Measurements from ENCODE around the gene KRT5.
A peak's percentile ranks its signal among the peaks of the same experiment; 100 is the strongest.

KRT5 gene

GRCh38 chr12:52496590-52497071 is 23.6 kb downstream of the KRT5 start:
- 0 out of 2 replicates have a peak, but pooled peaks have one; percentile 14 for TF ChIP-seq YY1 (IDR thresholded peaks at IDR 0.05; ENCODE audit: low read depth)
- TF ChIP-seq CEBPB (IDR thresholded peaks at IDR 0.05): no peak
- no peak for TF ChIP-seq USF1 (IDR thresholded peaks at IDR 0.05)
- peak; percentile 91 for TF ChIP-seq EP300 (IDR thresholded peaks at IDR 0.05; ENCODE audit: borderline replicate concordance)
- TF ChIP-seq CREB1 (IDR thresholded peaks at IDR 0.05; ENCODE audit: low read depth): no peak
- peak; percentile 62; the same call in 1 of the 2 replicates for TF ChIP-seq FOXM1 (IDR thresholded peaks at IDR 0.05; ENCODE audit: borderline replicate concordance, low read depth)
- TF ChIP-seq TEAD4 (IDR thresholded peaks at IDR 0.05): peak; percentile 92
- TF ChIP-seq TCF12 (IDR thresholded peaks at IDR 0.05; ENCODE audit: low read depth): peak; percentile 85
- no peak for TF ChIP-seq REST (IDR thresholded peaks at IDR 0.05; ENCODE audit: low read depth)
- TF ChIP-seq RAD21 (IDR thresholded peaks at IDR 0.05; ENCODE audit: low read depth): peak; percentile 23; the same call in 1 of the 2 replicates
- TF ChIP-seq NFIC (IDR thresholded peaks at IDR 0.05): peak; percentile 61; the same call in 1 of the 2 replicates
- TF ChIP-seq TAF1 (IDR thresholded peaks at IDR 0.05; ENCODE audit: low read depth): no peak
- TF ChIP-seq ZBTB7A (IDR thresholded peaks at IDR 0.05; ENCODE audit: low read depth): 0 out of 2 replicates have a peak, but pooled peaks have one; percentile 43
- peak; percentile 41; the same call in 1 of the 2 replicates for TF ChIP-seq MAX (IDR thresholded peaks at IDR 0.05)
- TF ChIP-seq EGR1 (IDR thresholded peaks at IDR 0.05): no peak

- no peak for TF ChIP-seq CEBPB (IDR thresholded peaks at IDR 0.05)
- no peak for TF ChIP-seq FOXM1 (IDR thresholded peaks at IDR 0.05; ENCODE audit: borderline replicate concordance, low read depth)
- no peak for TF ChIP-seq TCF12 (IDR thresholded peaks at IDR 0.05; ENCODE audit: low read depth)
- TF ChIP-seq YY1 (IDR thresholded peaks at IDR 0.05; ENCODE audit: low read depth): no peak
- TF ChIP-seq TAF1 (IDR thresholded peaks at IDR 0.05; ENCODE audit: low read depth): no peak
- TF ChIP-seq ZBTB7A (IDR thresholded peaks at IDR 0.05; ENCODE audit: low read depth): no peak
- TF ChIP-seq EGR1 (IDR thresholded peaks at IDR 0.05): no peak
- TF ChIP-seq TEAD4 (IDR thresholded peaks at IDR 0.05): no peak
- no peak for TF ChIP-seq NFIC (IDR thresholded peaks at IDR 0.05)
- no peak for TF ChIP-seq CREB1 (IDR thresholded peaks at IDR 0.05; ENCODE audit: low read depth)
- no peak for TF ChIP-seq MAX (IDR thresholded peaks at IDR 0.05)
- no peak for TF ChIP-seq USF1 (IDR thresholded peaks at IDR 0.05)
Observed at GRCh38 chr12:52496054-52496453, 24.1 kb downstream of the KRT5 start.

- TF ChIP-seq TAF1 (IDR thresholded peaks at IDR 0.05; ENCODE audit: low read depth) (no peak), EGR1 (IDR thresholded peaks at IDR 0.05) (no peak), FOXM1 (IDR thresholded peaks at IDR 0.05; ENCODE audit: borderline replicate concordance, low read depth) (no peak), TEAD4 (IDR thresholded peaks at IDR 0.05) (no peak), RAD21 (IDR thresholded peaks at IDR 0.05; ENCODE audit: low read depth) (peak; percentile 19; the same call in 1 of the 2 replicates), TCF12 (IDR thresholded peaks at IDR 0.05; ENCODE audit: low read depth) (no peak), MAX (IDR thresholded peaks at IDR 0.05) (peak; percentile 70), EP300 (IDR thresholded peaks at IDR 0.05; ENCODE audit: borderline replicate concordance) (no peak), CEBPB (IDR thresholded peaks at IDR 0.05) (no peak), YY1 (IDR thresholded peaks at IDR 0.05; ENCODE audit: low read depth) (0 out of 2 replicates have a peak, but pooled peaks have one; percentile 21), NFIC (IDR thresholded peaks at IDR 0.05) (peak; percentile 66), ZBTB7A (IDR thresholded peaks at IDR 0.05; ENCODE audit: low read depth) (no peak), CREB1 (IDR thresholded peaks at IDR 0.05; ENCODE audit: low read depth) (no peak), REST (IDR thresholded peaks at IDR 0.05; ENCODE audit: low read depth) (no peak), USF1 (IDR thresholded peaks at IDR 0.05) (no peak)
Observed at GRCh38 chr12:52495389-52495788, 24.8 kb downstream of the KRT5 start.

GRCh38 chr12:52494518-52494917 is 25.7 kb downstream of the KRT5 start:
- TF ChIP-seq CEBPB (IDR thresholded peaks at IDR 0.05): peak; percentile 94
- no peak for TF ChIP-seq EGR1 (IDR thresholded peaks at IDR 0.05)
- TF ChIP-seq TEAD4 (IDR thresholded peaks at IDR 0.05): peak; percentile 54
- TF ChIP-seq RAD21 (IDR thresholded peaks at IDR 0.05; ENCODE audit: low read depth): no peak
- no peak for TF ChIP-seq YY1 (IDR thresholded peaks at IDR 0.05; ENCODE audit: low read depth)
- no peak for TF ChIP-seq TAF1 (IDR thresholded peaks at IDR 0.05; ENCODE audit: low read depth)
- TF ChIP-seq ZBTB7A (IDR thresholded peaks at IDR 0.05; ENCODE audit: low read depth): no peak
- no peak for TF ChIP-seq TCF12 (IDR thresholded peaks at IDR 0.05; ENCODE audit: low read depth)
- TF ChIP-seq USF1 (IDR thresholded peaks at IDR 0.05): no peak

All from Ishikawa (cell line).